ENCODE measurements around the gene ZDHHC4. TPM values are rescaled to one million over a fixed set of nuclear protein-coding genes. Genes with fewer than 3 reads are reported as not detected.

Gene ZDHHC4
- total and polyA plus RNA-seq, 2 of the 13 experiments (the other 11 are each of a cell fraction or from before 2014, with no cell fraction given) = 83.2 to 188 TPM

GRCh38 chr7:6615723-6616555 is 38.7 kb downstream of the ZDHHC4 start:
- H3K4me3 ChIP-seq (replicated peaks in 1 of 3; ENCODE audit: insufficient read depth in 1 of 3, low read depth in 2 of 3, low read length in 3 of 3) = peak overlapping the region; percentile 74 to 84 (median 83); a peak in 5 of 6 replicates
- intact Hi-C loops (cut with micrococcal nuclease; ENCODE audit: unreplicated experiment) = no loop called here
- FAIRE-seq (no peak), ATAC-seq (peak; percentile 66), DNase-seq (ENCODE audit: low spot score) (peak; percentile 24)
- in situ Hi-C loops (cut with HindIII; ENCODE audit: extremely low pct_ligation_motif_present, low pct_unique_long_range_greater_than_20kb) = no loop called here
- no peaks in the 10 kb centered on the region for H3K9me3 ChIP-seq (ENCODE audit: low read length)
- H3K79me2 ChIP-seq (ENCODE audit: insufficient read depth, low read length) = no peaks in the 10 kb centered on the region
- CTCF ChIA-PET (ENCODE audit: low intra/inter-chr PET ratio, low total read pairs) = no interaction called here
- no peak overlapping the region for H2AFZ ChIP-seq (ENCODE audit: low read length)
- peak overlapping the region; percentile 66 for H3K9ac ChIP-seq (ENCODE audit: insufficient read depth, low read depth, low read length)
- WGBS (ENCODE audit: low lambda C conversion rate) = 28% methylated on average over 20 of the region's 63 CpGs
- H4K20me1 ChIP-seq (ENCODE audit: insufficient read depth, low read length) = no peaks in the 10 kb centered on the region
- BruUV-seq (replicated peaks) = no TSS peak
- POLR2A ChIA-PET = no interaction called here
- peak overlapping the region; percentile 85 for H3K4me2 ChIP-seq (ENCODE audit: low read depth, low read length)
- H3K27me3 ChIP-seq (ENCODE audit: control insufficient read depth in 1 of 2, insufficient read depth in 2 of 2, low read length in 2 of 2) = no peaks in the 10 kb centered on the region; a peak in 2 of 5 replicates
- peak overlapping the region; percentile 60 for H3K27ac ChIP-seq (ENCODE audit: extremely low read length, insufficient read depth, low read length)
- H3K4me1 ChIP-seq (ENCODE audit: insufficient read depth, low read length) = peaks cover 21% of the 10 kb centered on the region
- no peaks in the 10 kb centered on the region for H3K36me3 ChIP-seq (replicated peaks in 1 of 2; ENCODE audit: control insufficient read depth in 1 of 2, insufficient read depth in 2 of 2, low read length in 2 of 2)
- TF ChIP-seq TBX2 (CRISPR knock-in tag; IDR thresholded peaks at IDR 0.05; ENCODE audit: borderline replicate concordance) (peak; percentile 29; the same call in 1 of the 2 replicates), ZFY (CRISPR knock-in tag; IDR thresholded peaks at IDR 0.05) (peak; percentile 75), ZNF768 (CRISPR knock-in tag; IDR thresholded peaks at IDR 0.05) (peak; percentile 9; the same call in 1 of the 2 replicates), GLI4 (CRISPR knock-in tag; IDR thresholded peaks at IDR 0.05; ENCODE audit: borderline replicate concordance) (no peak), ZNF776 (CRISPR knock-in tag; IDR thresholded peaks at IDR 0.05) (peak; percentile 71; the same call in 1 of the 2 replicates), SNAI1 (CRISPR knock-in tag; IDR thresholded peaks at IDR 0.05; ENCODE audit: borderline replicate concordance) (0 out of 2 replicates have a peak, but pooled peaks have one; percentile 34), NFKB2 (CRISPR knock-in tag; IDR thresholded peaks at IDR 0.05; ENCODE audit: borderline replicate concordance) (peak; percentile 20; the same call in 1 of the 2 replicates), RBFOX2 (IDR thresholded peaks at IDR 0.05; ENCODE audit: low read depth, low read length) (peak; percentile 48; the same call in 1 of the 2 replicates), FOXP4 (CRISPR knock-in tag; IDR thresholded peaks at IDR 0.05) (0 out of 2 replicates have a peak, but pooled peaks have one; percentile 40), DR1 (CRISPR knock-in tag; IDR thresholded peaks at IDR 0.05) (peak; percentile 20; the same call in 1 of the 2 replicates), PHF5A (CRISPR knock-in tag; IDR thresholded peaks at IDR 0.05; ENCODE audit: low read depth, unreplicated experiment) (no peak), ZNF790 (CRISPR knock-in tag; IDR thresholded peaks at IDR 0.05; ENCODE audit: borderline replicate concordance) (no peak; the same call in 1 of the 2 replicates), HMGXB4 (CRISPR knock-in tag; IDR thresholded peaks at IDR 0.05; ENCODE audit: borderline replicate concordance in 1 of 2, low read depth in 1 of 2) (peak; percentile 39 to 40; a peak in 2 of 4 replicates), ZNF160 (CRISPR knock-in tag; IDR thresholded peaks at IDR 0.05) (no peak; the same call in 1 of the 2 replicates), ZC3H4 (CRISPR knock-in tag; IDR thresholded peaks at IDR 0.05; ENCODE audit: borderline replicate concordance) (no peak), RXRB (CRISPR knock-in tag; IDR thresholded peaks at IDR 0.05; ENCODE audit: borderline replicate concordance) (peak; percentile 54), ZNF350 (CRISPR knock-in tag; IDR thresholded peaks at IDR 0.05; ENCODE audit: borderline replicate concordance, low read depth) (peak; percentile 39; the same call in 1 of the 2 replicates), YEATS2 (CRISPR knock-in tag; IDR thresholded peaks at IDR 0.05; ENCODE audit: borderline replicate concordance) (peak; percentile 60; the same call in 1 of the 2 replicates), ZNF143 (CRISPR knock-in tag; IDR thresholded peaks at IDR 0.05) (peak; percentile 28; the same call in 1 of the 2 replicates), MYC (CRISPR knock-in tag; IDR thresholded peaks at IDR 0.05; ENCODE audit: borderline replicate concordance) (peak; percentile 64; the same call in 1 of the 2 replicates)
